Peyer's patch (tissue), 4 donors: ENCODE data around the gene SLC22A23. TPM values are rescaled to one million over a fixed set of nuclear protein-coding genes. Genes with fewer than 3 reads are reported as not detected.

ENCODE experiments used
- DNase-seq, 3 donors: peaks; one replicate each; pipeline ENCODE4 v3.0.0-alpha.2; 2017 to 2019
- H3K27ac ChIP-seq, 4 donors: fragments of 200-600 bp; sonication (generic); one replicate each; pipeline ENCODE4 v1.5.1; 2016 to 2019
- H3K27me3 ChIP-seq, 2 donors: fragments of 200-600 bp; sonication (generic); one replicate each; pipeline ENCODE4 v1.5.1; 2019
- H3K36me3 ChIP-seq, 3 donors: fragments of 200-600 bp; sonication (generic); one replicate each; pipeline ENCODE4 v1.5.1; 2016 to 2019
- H3K4me1 ChIP-seq, 4 donors: fragments of 200-600 bp; sonication (generic); one replicate each; pipeline ENCODE4 v1.5.1; 2016 to 2019
- H3K4me3 ChIP-seq, 4 donors: fragments of 200-600 bp; sonication (generic); 1 replicate in 3 of 4; 2 replicates in 1 of 4; pipeline ENCODE4 v1.5.1; 2016 to 2019; ENCODE audit warnings: mild to moderate bottlenecking in 1 of 4
- H3K9me3 ChIP-seq, 4 donors: fragments of 200-600 bp; sonication (generic); one replicate each; pipeline ENCODE4 v1.5.1; 2016 to 2019; ENCODE audit warnings: mild to moderate bottlenecking in 1 of 4
- POLR2A ChIP-seq, 2 donors: fragments of 450-650 bp; IDR thresholded peaks; one replicate each; pipeline ENCODE4 v1.5.1; 2017; ENCODE audit warnings: antibody characterized with exemption in 2 of 2, mild to moderate bottlenecking in 2 of 2, moderate library complexity in 2 of 2
- total RNA-seq, 4 donors: library from RNA; depleted of rRNA; stranded (reverse); fragments of >200 nt; gene quantifications; one replicate each; pipeline ENCODE4 v1.1.0, GENCODE V29; 2016
- TF ChIP-seq, protein P1 (sequence below), 6 experiments: fragments of 450-650 bp in 4 of 6; fragments of 200-600 bp in 2 of 6; sonication (generic) in 1 of 6; IDR thresholded peaks; one replicate each; pipeline ENCODE4 v1.5.1; 2017 to 2019; ENCODE audit warnings: antibody characterized with exemption in 6 of 6, mild to moderate bottlenecking in 3 of 6, moderate library complexity in 1 of 6

SLC22A23 gene
- total RNA-seq, 4 donors from 2014 or later = 22.3 to 145 (median 91.6) TPM

DNA sequence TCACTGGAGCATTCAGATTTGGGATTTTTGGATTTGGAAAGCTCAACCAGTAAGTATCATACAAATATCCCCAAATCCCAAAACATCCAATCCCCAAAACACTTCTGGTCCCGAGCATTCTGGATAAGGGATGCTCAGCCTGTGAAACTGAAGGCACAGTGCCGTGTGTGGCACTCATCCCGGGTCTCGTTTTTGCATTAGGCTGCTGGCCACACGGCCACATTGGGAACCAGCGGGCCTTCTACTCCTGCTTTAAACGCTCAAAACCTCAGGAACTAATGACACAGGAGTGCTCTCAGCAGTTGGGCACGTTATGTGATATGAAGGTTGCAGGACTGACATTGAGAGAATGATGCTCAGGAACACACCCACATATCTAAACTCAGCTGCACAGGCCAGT lies 162.5 kb downstream of the SLC22A23 start:
- TF ChIP-seq, protein P1, sequence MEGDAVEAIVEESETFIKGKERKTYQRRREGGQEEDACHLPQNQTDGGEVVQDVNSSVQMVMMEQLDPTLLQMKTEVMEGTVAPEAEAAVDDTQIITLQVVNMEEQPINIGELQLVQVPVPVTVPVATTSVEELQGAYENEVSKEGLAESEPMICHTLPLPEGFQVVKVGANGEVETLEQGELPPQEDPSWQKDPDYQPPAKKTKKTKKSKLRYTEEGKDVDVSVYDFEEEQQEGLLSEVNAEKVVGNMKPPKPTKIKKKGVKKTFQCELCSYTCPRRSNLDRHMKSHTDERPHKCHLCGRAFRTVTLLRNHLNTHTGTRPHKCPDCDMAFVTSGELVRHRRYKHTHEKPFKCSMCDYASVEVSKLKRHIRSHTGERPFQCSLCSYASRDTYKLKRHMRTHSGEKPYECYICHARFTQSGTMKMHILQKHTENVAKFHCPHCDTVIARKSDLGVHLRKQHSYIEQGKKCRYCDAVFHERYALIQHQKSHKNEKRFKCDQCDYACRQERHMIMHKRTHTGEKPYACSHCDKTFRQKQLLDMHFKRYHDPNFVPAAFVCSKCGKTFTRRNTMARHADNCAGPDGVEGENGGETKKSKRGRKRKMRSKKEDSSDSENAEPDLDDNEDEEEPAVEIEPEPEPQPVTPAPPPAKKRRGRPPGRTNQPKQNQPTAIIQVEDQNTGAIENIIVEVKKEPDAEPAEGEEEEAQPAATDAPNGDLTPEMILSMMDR (IDR thresholded peaks at IDR 0.05) = no peak
- no peak for TF ChIP-seq POLR2A (IDR thresholded peaks at IDR 0.05)
- Histone ChIP-seq H3K27me3 (no peaks in the 10 kb centered on the region), H3K27ac (no peak overlapping the region), H3K36me3 (peaks cover 0 to 45% (median 0%) of the 10 kb centered on the region in 3 donors), H3K4me1 (peaks cover 0 to 8% (median 0%) of the 10 kb centered on the region in 4 donors), H3K4me3 (no peak overlapping the region), H3K9me3 (no peaks in the 10 kb centered on the region)
- peak in 2 of 3 donors; percentile 11 for DNase-seq

DNA sequence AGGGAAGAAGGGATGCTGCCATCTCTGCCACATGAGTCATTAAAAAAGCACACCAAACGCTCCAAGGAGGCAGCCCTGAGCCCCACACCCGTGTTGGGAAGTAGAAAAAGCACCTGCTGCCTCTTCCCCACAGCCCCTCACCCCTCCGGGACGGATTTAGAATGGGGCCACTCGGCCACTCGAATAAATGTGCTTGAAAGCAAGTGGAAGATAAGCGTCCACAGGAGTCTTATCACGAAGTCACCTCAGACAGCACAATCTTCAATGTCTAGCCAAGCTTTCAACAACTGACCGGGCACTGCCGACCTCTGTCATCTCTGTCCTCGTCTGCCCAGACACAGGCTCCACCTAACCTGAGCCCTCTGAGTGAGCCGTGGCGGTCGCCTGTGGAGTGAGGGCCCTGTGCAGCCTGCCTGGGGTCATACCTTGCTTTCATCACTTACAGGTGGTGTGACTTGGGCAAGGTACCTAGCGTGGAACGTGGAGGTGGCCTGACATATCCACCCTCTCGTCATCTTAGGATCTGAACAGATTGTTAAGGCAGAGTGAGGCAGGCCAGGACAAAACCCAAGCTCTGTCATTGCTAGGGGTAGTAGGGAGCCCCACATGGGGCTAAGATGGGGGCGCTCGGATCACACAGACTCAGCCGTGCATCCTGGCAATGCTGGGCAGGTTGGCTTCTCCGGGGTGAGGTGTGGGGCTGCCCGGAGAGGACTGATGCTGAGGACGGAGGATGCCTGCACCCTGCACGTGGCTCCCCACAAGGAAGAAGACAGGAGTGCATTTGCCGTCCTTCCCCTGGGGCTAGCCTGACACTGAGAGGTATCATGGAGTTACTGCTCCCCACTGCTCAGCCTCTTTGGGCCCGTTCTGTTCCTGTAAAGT lies 163.3 kb downstream of the SLC22A23 start:
- Histone ChIP-seq H3K4me1 (peaks cover 0 to 8% (median 0%) of the 10 kb centered on the region in 4 donors), H3K27ac (no peak overlapping the region), H3K36me3 (peaks cover 0 to 52% (median 0%) of the 10 kb centered on the region in 3 donors), H3K9me3 (no peaks in the 10 kb centered on the region), H3K4me3 (no peak overlapping the region), H3K27me3 (no peaks in the 10 kb centered on the region)
- TF ChIP-seq POLR2A (IDR thresholded peaks at IDR 0.05) = no peak
- TF ChIP-seq, protein P1 (IDR thresholded peaks at IDR 0.05) = no peak
- peak in 2 of 3 donors; percentile 32 to 36 for DNase-seq

DNA sequence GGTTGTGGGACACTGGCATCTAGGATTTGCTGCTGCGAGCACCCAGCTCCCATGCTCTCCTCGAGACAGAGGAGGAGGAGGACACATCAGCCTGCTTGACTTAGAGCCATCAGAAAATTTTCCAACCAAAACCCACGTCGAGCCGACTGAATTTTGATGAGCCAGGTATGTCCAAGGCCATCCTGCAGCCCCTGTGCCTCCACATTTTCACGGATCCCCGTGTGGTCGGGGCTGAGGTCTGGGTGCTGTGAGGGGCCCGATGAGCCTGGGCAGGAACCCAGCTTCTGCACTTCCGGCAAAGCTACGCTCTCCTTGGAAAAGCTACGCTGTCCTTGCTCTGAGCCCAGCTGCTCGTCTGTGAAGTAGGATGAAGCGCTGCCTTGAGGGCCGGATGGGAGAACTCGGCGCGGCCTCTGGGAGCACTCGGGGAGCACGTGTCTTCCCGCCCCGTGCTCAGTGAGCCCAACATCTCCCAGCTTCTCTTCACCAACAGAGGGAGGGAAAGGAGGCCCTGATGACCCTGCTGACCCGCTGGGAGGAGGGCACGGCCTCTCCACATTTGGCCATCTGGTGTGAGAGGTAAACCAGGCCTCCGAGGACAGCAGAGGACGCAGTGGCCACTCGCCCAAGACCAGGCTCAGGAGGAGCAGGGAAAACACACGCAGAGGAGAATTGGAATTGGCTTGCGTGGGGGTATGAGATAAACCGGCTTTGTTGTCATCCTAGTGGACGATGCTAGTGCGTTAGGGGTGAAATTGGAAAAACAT lies 164.2 kb downstream of the SLC22A23 start:
- Histone ChIP-seq H3K4me3 (no peak overlapping the region), H3K36me3 (peaks cover 0 to 49% (median 0%) of the 10 kb centered on the region in 3 donors), H3K4me1 (peaks cover 0 to 8% (median 0%) of the 10 kb centered on the region in 4 donors), H3K27me3 (no peaks in the 10 kb centered on the region), H3K9me3 (no peaks in the 10 kb centered on the region), H3K27ac (no peak overlapping the region)
- DNase-seq = peak in 2 of 3 donors; percentile 34 to 41
- TF ChIP-seq, protein P1 (IDR thresholded peaks at IDR 0.05) = no peak

DNA sequence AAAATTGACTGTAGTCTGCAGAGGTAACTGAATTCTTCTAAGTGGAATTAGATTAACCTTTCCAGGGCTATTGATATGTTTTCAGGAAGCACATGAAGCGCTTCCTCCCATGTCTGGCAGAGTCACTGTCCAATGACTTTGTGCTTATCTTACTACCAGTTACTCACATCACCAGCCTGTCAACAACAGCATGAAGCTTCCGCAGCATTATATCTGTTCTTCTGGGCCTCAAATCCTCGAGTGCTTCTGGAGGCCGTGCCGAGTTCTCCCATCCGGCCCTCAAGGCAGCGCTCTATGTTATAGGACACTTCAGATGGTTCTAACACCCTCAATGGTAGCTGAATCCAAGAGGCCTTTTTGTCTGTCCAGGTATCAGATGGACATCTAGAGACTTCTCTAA lies 164.9 kb downstream of the SLC22A23 start:
- no peaks in the 10 kb centered on the region for H3K27me3 ChIP-seq
- TF ChIP-seq POLR2A (IDR thresholded peaks at IDR 0.05) = no peak
- H3K9me3 ChIP-seq = no peaks in the 10 kb centered on the region
- H3K4me1 ChIP-seq = peaks cover 0 to 8% (median 0%) of the 10 kb centered on the region in 4 donors
- H3K27ac ChIP-seq = no peak overlapping the region
- H3K4me3 ChIP-seq = no peak overlapping the region
- peaks cover 0 to 47% (median 0%) of the 10 kb centered on the region in 3 donors for H3K36me3 ChIP-seq
- no peak for DNase-seq

DNA sequence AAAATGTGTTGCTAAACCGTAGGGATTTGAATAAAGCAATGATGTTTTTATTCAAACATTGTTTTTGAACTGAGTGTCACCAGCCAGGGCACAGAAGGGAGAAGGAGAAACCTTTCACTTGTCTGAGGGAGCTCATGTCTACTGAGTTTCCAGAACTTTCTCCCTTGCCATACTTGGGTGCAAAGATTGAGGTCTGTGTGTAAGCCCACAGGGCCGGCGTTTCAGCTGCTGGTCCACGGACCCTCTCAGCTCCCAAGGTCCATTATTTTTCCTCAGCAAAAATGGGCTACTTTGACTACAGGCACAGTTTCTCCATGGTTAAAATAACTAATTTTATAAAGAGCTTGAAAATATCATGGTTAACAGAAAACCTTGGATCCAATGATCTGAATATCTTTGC lies 165.5 kb downstream of the SLC22A23 start:
- H3K27me3 ChIP-seq = no peaks in the 10 kb centered on the region
- H3K4me1 ChIP-seq = peaks cover 0 to 8% (median 0%) of the 10 kb centered on the region in 4 donors
- peaks cover 0 to 48% (median 0%) of the 10 kb centered on the region in 3 donors for H3K36me3 ChIP-seq
- H3K9me3 ChIP-seq = no peaks in the 10 kb centered on the region
- no peak overlapping the region for H3K4me3 ChIP-seq
- H3K27ac ChIP-seq = no peak overlapping the region
- TF ChIP-seq POLR2A (IDR thresholded peaks at IDR 0.05) = no peak
- TF ChIP-seq, protein P1 (IDR thresholded peaks at IDR 0.05) = no peak
- DNase-seq = peak in 1 of 3 donors; percentile 3

DNA sequence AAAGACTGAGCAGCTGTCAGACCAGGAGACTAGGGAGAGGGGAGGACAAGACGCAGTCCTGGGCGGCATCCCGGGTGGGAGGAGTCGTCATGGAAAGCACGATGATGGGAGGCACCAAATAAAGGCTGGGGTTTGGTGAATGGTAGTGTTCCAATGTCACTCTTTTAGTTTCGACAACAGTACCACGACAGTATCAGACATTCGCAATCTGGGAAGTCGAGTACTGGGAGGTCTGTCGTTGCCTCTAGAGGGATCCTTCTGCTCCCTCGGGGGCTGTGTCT lies 166.0 kb downstream of the SLC22A23 start:
- H3K36me3 ChIP-seq = peaks cover 0 to 52% (median 0%) of the 10 kb centered on the region in 3 donors
- H3K4me3 ChIP-seq = no peak overlapping the region
- peaks cover 0 to 4% (median 0%) of the 10 kb centered on the region in 4 donors for H3K4me1 ChIP-seq
- no peak overlapping the region for H3K27ac ChIP-seq
- TF ChIP-seq POLR2A (IDR thresholded peaks at IDR 0.05) = no peak
- TF ChIP-seq, protein P1 (IDR thresholded peaks at IDR 0.05) = no peak
- peak in 2 of 3 donors; percentile 31 to 33 for DNase-seq
- H3K27me3 ChIP-seq = no peaks in the 10 kb centered on the region
- no peaks in the 10 kb centered on the region for H3K9me3 ChIP-seq
